Measurements from ENCODE around the gene PPY. TPM values are rescaled to one million over a fixed set of nuclear protein-coding genes. Genes with fewer than 3 reads are reported as not detected.

Gene PPY
- total RNA-seq, 1 donor from 2014 or later, result not detected

DNA sequence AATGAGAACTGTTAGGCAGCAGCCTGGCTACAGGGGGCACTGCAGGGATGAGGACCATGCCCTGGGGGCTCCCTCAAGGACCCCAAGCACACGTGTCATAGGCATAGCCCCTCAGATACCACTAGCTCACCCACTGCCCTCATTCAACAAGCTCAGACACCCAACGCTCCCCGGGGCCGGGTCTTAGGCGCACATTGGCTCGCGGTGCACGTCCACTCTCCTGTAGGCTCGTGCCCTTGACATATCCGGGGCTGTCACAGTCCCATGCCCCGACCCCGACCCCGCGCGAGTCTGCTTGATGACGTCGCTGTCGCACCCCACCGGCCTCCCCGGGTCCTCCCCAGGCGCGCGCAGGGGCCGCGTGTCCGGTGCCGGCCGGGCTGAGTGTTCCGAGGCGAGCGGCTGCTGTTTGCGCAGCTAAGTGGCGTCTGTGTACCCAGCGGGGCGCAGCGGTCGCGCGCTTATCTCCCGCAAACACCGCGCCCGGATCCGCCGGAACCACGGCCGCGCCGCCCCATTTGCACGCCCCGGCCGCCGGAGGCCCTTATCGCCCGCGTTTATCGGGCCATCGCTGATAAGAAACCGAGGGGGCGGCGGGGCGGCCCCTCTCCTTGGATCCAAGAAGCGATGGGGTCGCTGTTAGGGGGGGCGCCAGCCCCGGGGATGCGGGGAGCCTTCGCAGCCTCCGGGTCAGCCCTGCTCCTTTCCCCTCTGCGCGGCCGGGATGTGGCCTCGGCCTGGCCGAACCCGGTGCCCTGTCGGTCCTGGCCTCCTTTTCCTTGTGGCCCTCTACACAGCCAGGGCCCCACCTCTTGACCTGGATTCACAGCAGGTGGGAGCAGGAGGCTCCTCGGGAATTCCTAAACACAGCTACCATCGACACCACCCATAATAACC, 41.5 kb upstream of the PPY start:
- no peaks in the 10 kb centered on the region for H3K36me3 Mint-ChIP-seq (ENCODE audit: low read depth)
- H3K4me3 Mint-ChIP-seq (ENCODE audit: unreplicated experiment), result peak overlapping the region; percentile 33
- TF ChIP-seq, protein P1, sequence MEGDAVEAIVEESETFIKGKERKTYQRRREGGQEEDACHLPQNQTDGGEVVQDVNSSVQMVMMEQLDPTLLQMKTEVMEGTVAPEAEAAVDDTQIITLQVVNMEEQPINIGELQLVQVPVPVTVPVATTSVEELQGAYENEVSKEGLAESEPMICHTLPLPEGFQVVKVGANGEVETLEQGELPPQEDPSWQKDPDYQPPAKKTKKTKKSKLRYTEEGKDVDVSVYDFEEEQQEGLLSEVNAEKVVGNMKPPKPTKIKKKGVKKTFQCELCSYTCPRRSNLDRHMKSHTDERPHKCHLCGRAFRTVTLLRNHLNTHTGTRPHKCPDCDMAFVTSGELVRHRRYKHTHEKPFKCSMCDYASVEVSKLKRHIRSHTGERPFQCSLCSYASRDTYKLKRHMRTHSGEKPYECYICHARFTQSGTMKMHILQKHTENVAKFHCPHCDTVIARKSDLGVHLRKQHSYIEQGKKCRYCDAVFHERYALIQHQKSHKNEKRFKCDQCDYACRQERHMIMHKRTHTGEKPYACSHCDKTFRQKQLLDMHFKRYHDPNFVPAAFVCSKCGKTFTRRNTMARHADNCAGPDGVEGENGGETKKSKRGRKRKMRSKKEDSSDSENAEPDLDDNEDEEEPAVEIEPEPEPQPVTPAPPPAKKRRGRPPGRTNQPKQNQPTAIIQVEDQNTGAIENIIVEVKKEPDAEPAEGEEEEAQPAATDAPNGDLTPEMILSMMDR (IDR thresholded peaks at IDR 0.05), result peak; percentile 66
- peaks cover 40% of the 10 kb centered on the region for H3K27me3 Mint-ChIP-seq (ENCODE audit: low read depth)
- H3K4me1 Mint-ChIP-seq (ENCODE audit: low read depth), result no peaks in the 10 kb centered on the region
- peak; percentile 92 for DNase-seq (ENCODE audit: low spot score)
- no peaks in the 10 kb centered on the region for H3K9me3 Mint-ChIP-seq (ENCODE audit: low read depth)
- no peak overlapping the region for H3K27ac Mint-ChIP-seq (ENCODE audit: unreplicated experiment)

DNA sequence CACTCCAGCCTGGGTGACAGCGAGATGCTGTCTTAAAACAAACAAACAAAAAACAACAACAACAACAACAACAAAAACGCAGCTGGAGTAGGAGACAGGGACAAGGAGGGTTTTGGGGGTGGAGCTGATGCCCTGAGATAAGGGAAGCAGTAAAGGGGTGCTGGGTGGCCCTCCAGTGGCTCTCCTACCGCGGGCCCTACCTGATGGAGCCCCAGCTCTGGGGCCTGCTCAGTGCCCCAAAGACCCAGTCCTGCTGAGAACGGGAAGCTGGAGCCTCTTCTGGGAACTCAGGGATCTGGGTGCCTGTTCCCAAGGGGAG, 40.9 kb upstream of the PPY start:
- peaks cover 43% of the 10 kb centered on the region for H3K27me3 Mint-ChIP-seq (ENCODE audit: low read depth)
- TF ChIP-seq, protein P1 (IDR thresholded peaks at IDR 0.05), result no peak
- DNase-seq (ENCODE audit: low spot score), result peak; percentile 35
- peak overlapping the region; percentile 33 for H3K4me3 Mint-ChIP-seq (ENCODE audit: unreplicated experiment)
- H3K27ac Mint-ChIP-seq (ENCODE audit: unreplicated experiment), result no peak overlapping the region
- no peaks in the 10 kb centered on the region for H3K4me1 Mint-ChIP-seq (ENCODE audit: low read depth)
- H3K9me3 Mint-ChIP-seq (ENCODE audit: low read depth), result no peaks in the 10 kb centered on the region
- H3K36me3 Mint-ChIP-seq (ENCODE audit: low read depth), result no peaks in the 10 kb centered on the region

DNA sequence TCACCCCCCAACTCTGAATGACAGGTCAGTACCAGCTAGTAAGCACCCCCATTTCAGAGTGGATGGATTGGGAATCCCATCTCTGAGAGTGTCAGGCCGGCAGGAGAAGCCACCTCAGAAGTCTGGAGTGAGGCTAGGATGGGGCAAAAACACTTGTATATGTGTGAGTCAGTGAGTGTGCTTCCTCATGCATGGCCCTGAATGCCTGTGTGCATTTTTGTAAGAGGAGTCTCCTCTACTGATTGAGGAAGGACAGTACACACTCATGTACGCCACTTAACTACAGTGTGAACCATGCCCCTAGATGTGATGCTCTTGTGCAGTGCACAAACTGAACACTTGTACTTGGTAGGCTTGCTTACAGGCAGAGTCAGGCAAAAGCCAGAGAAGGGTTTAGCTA, 39.9 kb upstream of the PPY start:
- no peak overlapping the region for H3K4me3 Mint-ChIP-seq (ENCODE audit: unreplicated experiment)
- DNase-seq (ENCODE audit: low spot score), result peak; percentile 13
- H3K27ac Mint-ChIP-seq (ENCODE audit: unreplicated experiment), result no peak overlapping the region
- H3K27me3 Mint-ChIP-seq (ENCODE audit: low read depth), result peaks cover 45% of the 10 kb centered on the region
- H3K4me1 Mint-ChIP-seq (ENCODE audit: low read depth), result no peaks in the 10 kb centered on the region
- no peaks in the 10 kb centered on the region for H3K9me3 Mint-ChIP-seq (ENCODE audit: low read depth)
- no peaks in the 10 kb centered on the region for H3K36me3 Mint-ChIP-seq (ENCODE audit: low read depth)
- TF ChIP-seq, protein P1 (IDR thresholded peaks at IDR 0.05), result no peak

DNA sequence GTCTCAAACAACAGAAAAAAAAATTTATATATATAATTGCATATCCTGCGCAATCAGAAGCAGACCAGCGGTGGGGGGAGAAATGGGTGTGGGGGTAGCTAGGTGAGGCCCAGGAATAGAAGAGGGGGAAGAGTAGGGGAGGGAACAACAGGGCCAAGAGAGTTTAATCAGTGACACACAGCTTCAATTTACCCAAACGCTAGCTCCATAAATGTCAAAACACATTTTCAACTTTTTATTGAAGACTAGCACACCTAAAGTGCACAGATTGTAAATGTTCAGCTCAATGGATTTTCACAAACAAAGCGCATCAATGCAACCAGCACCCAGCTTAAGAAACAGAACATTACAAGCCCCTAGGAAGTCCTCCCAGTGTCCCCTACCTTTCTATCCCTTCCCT, 37.4 kb upstream of the PPY start:
- Mint-ChIP-seq H3K36me3 (ENCODE audit: low read depth) (no peaks in the 10 kb centered on the region), H3K9me3 (ENCODE audit: low read depth) (no peaks in the 10 kb centered on the region), H3K4me3 (ENCODE audit: unreplicated experiment) (no peak overlapping the region), H3K27me3 (ENCODE audit: low read depth) (peaks cover 53% of the 10 kb centered on the region), H3K4me1 (ENCODE audit: low read depth) (no peaks in the 10 kb centered on the region), H3K27ac (ENCODE audit: unreplicated experiment) (no peak overlapping the region)
- TF ChIP-seq, protein P1 (IDR thresholded peaks at IDR 0.05), result no peak
- no peak for DNase-seq (ENCODE audit: low spot score)

DNA sequence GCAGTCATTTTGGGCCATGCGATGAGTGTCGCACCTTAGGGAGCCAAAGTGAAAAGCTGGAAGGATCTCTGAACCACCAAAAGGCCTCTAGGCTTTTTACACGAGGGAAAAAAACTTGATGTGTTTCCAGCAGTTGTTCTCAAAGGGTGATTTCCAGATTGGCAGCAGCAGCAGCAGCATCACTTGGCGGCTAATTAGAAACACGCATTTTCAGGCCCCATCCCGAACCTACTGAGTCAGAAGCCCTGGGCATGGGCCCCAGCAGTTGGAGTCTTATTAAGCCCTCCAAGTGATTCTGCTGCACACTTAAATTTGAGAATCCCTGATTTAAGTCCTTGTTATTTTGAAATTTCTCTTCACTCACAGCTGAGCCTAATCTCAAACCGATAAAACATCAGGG, 36.7 kb upstream of the PPY start:
- no peak overlapping the region for H3K4me3 Mint-ChIP-seq (ENCODE audit: unreplicated experiment)
- TF ChIP-seq, protein P1 (IDR thresholded peaks at IDR 0.05), result no peak
- peaks cover 59% of the 10 kb centered on the region for H3K27me3 Mint-ChIP-seq (ENCODE audit: low read depth)
- H3K9me3 Mint-ChIP-seq (ENCODE audit: low read depth), result no peaks in the 10 kb centered on the region
- H3K27ac Mint-ChIP-seq (ENCODE audit: unreplicated experiment), result no peak overlapping the region
- peak; percentile 2 for DNase-seq (ENCODE audit: low spot score)
- no peaks in the 10 kb centered on the region for H3K36me3 Mint-ChIP-seq (ENCODE audit: low read depth)
- H3K4me1 Mint-ChIP-seq (ENCODE audit: low read depth), result no peaks in the 10 kb centered on the region

All from chondrocyte (in vitro differentiated cells).